Measurements from ENCODE around the gene CISTR.
"Not testable (repeated sequence)": the region's sequence is repeated elsewhere in the genome, so short reads cannot be mapped to it uniquely, and the experiment has no call there.

The CISTR gene

DNA sequence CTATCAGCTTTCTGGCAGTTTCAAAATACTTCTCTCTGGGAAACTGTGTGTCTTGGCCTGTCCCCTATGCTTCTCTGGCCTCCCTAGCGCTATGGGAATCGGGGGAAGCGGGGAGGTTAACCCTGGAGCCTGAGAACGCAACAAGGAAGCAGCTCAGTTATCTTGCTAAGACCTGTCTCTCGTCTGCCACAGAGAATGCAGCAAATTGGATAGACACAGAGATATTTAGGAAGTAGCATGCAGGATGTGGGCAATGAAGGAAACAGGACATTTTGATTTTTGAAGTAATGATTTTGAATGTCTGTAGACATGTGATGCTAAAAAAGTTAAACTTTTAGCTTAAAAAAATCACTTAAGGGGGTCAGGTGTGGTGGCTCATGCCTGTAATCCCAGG is 18.0 kb downstream of the CISTR start:
- H3K4me1 Mint-ChIP-seq (ENCODE audit: low read depth in 2 of 2), result peaks cover 2 to 7% of the 10 kb centered on the region in 2 donors
- no peak overlapping the region for H3K4me3 Mint-ChIP-seq
- no peak overlapping the region for H3K27ac Mint-ChIP-seq
- H3K9me3 Mint-ChIP-seq, result no peaks in the 10 kb centered on the region
- peaks cover 34 to 61% of the 10 kb centered on the region in 2 donors for H3K27me3 Mint-ChIP-seq
- ATAC-seq (replicated peaks) (no peak), DNase-seq (no peak)
- no peaks in the 10 kb centered on the region for H3K36me3 Mint-ChIP-seq (ENCODE audit: insufficient read depth)

GRCh38 chr12:53733051-53733806 is 18.6 kb downstream of the CISTR start:
- no peak for DNase-seq
- H3K27ac Mint-ChIP-seq, result no peak overlapping the region

DNA sequence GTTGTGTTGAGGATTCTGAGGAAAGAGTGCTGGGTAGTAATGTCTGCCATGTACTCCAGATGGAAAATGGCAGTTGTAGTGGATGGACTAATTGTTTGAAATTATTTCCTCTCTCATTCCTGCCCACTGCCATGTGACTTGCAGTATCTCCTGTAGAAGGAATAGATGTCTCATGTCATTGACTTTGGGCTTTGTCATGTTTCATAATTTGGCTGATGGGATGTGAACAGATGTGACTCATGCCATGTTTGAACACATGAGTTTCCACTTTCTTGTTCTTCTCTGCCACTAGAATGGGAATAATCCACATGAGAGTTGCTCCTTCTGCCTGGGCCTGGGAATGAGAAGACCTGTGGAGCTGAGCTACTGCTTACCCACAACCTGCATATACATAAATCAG is 22.1 kb downstream of the CISTR start:
- DNase-seq, result no peak
- Mint-ChIP-seq H3K9me3 (no peaks in the 10 kb centered on the region), H3K4me1 (ENCODE audit: low read depth in 2 of 2) (peaks cover 22 to 27% of the 10 kb centered on the region in 2 donors), H3K36me3 (ENCODE audit: insufficient read depth) (peaks cover 11% of the 10 kb centered on the region), H3K27ac (no peak overlapping the region), H3K27me3 (peaks cover under 1 to 19% of the 10 kb centered on the region in 2 donors), H3K4me3 (no peak overlapping the region)
- no peak for ATAC-seq (replicated peaks)

More at GRCh38 chr12:53733051-53733806, 18.6 kb downstream of the CISTR start:
- Mint-ChIP-seq H3K4me1 (ENCODE audit: low read depth in 2 of 2) (peaks cover 0 to 5% of the 10 kb centered on the region in 2 donors), H3K9me3 (no peaks in the 10 kb centered on the region), H3K27me3 (peaks cover 31 to 55% of the 10 kb centered on the region in 2 donors), H3K4me3 (no peak overlapping the region), H3K36me3 (ENCODE audit: insufficient read depth) (no peaks in the 10 kb centered on the region)
- ATAC-seq (replicated peaks), result no peak

GRCh38 chr12:53728206-53728605 is 23.6 kb downstream of the CISTR start:
- H3K36me3 Mint-ChIP-seq (ENCODE audit: insufficient read depth), result peaks cover 19% of the 10 kb centered on the region
- no peak for DNase-seq
- H3K4me3 Mint-ChIP-seq, result peak overlapping the region; percentile 91 to 93
- H3K27ac Mint-ChIP-seq, result peak overlapping the region; percentile 90
- no peaks in the 10 kb centered on the region for H3K9me3 Mint-ChIP-seq
- H3K4me1 Mint-ChIP-seq (ENCODE audit: low read depth in 2 of 2), result peaks cover 20 to 28% of the 10 kb centered on the region in 2 donors
- peaks cover 0 to 6% of the 10 kb centered on the region in 2 donors for H3K27me3 Mint-ChIP-seq
- no peak for ATAC-seq (replicated peaks)

GRCh38 chr12:53727310-53728041 is 24.3 kb downstream of the CISTR start, which contains the start of gene CALCOCO1:
TSS of gene CALCOCO1 (minus strand) at chr12:53727452. CDS start at chr12:53725242, 2,210 bp downstream.
- H3K27ac Mint-ChIP-seq, result peak within 1 kb of the TSS; percentile 90
- no peaks in the 10 kb centered on the region for H3K9me3 Mint-ChIP-seq
- H3K36me3 Mint-ChIP-seq (ENCODE audit: insufficient read depth), result peaks cover 27% of the 10 kb centered on the region

GRCh38 chr12:53726946-53727309 is 24.9 kb downstream of the CISTR start:
- Mint-ChIP-seq H3K4me3 (peak overlapping the region; percentile 91 to 93), H3K4me1 (ENCODE audit: low read depth in 2 of 2) (peaks cover 20 to 35% of the 10 kb centered on the region in 2 donors), H3K36me3 (ENCODE audit: insufficient read depth) (peaks cover 31% of the 10 kb centered on the region), H3K27ac (peak overlapping the region; percentile 90), H3K27me3 (no peaks in the 10 kb centered on the region), H3K9me3 (no peaks in the 10 kb centered on the region)
- no peak for ATAC-seq (replicated peaks)
- DNase-seq, result no peak

More at GRCh38 chr12:53727310-53728041, 24.3 kb downstream of the CISTR start, which contains the start of gene CALCOCO1:
- peaks cover 20 to 35% of the 10 kb centered on the region in 2 donors for H3K4me1 Mint-ChIP-seq (ENCODE audit: low read depth in 2 of 2)
- peak within 1 kb of the TSS; percentile 91 to 93 for H3K4me3 Mint-ChIP-seq
- no peaks in the 10 kb centered on the region for H3K27me3 Mint-ChIP-seq
- DNase-seq (peak; percentile 94 to 96 (median 95)), ATAC-seq (replicated peaks) (peak; percentile 94)

- DNase-seq, result no peak
- peak overlapping the region; percentile 90 for H3K27ac Mint-ChIP-seq
- peaks cover 33% of the 10 kb centered on the region for H3K36me3 Mint-ChIP-seq (ENCODE audit: insufficient read depth)
- H3K9me3 Mint-ChIP-seq, result no peaks in the 10 kb centered on the region
- no peaks in the 10 kb centered on the region for H3K27me3 Mint-ChIP-seq
- peaks cover 20 to 35% of the 10 kb centered on the region in 2 donors for H3K4me1 Mint-ChIP-seq (ENCODE audit: low read depth in 2 of 2)
- H3K4me3 Mint-ChIP-seq, result peak overlapping the region; percentile 91 to 93
- no peak for ATAC-seq (replicated peaks)
Observed at GRCh38 chr12:53726341-53726740, 25.4 kb downstream of the CISTR start.

GRCh38 chr12:53725824-53726223 is 26.0 kb downstream of the CISTR start:
- H3K4me1 Mint-ChIP-seq (ENCODE audit: low read depth in 2 of 2), result peaks cover 20 to 35% of the 10 kb centered on the region in 2 donors
- peak overlapping the region in 1 of 2 donors; percentile 90 for H3K27ac Mint-ChIP-seq
- H3K4me3 Mint-ChIP-seq, result peak overlapping the region; percentile 91 to 93
- no peaks in the 10 kb centered on the region for H3K9me3 Mint-ChIP-seq
- peaks cover 33% of the 10 kb centered on the region for H3K36me3 Mint-ChIP-seq (ENCODE audit: insufficient read depth)
- no peak for ATAC-seq (replicated peaks)
- no peak for DNase-seq
- no peaks in the 10 kb centered on the region for H3K27me3 Mint-ChIP-seq

GRCh38 chr12:53722450-53723041 is 29.2 kb downstream of the CISTR start:
- ATAC-seq (replicated peaks) (no peak), DNase-seq (no peak)
- no peaks in the 10 kb centered on the region for H3K27me3 Mint-ChIP-seq
- peak overlapping the region in 1 of 2 donors; percentile 49 for H3K27ac Mint-ChIP-seq
- H3K36me3 Mint-ChIP-seq (ENCODE audit: insufficient read depth), result peaks cover 56% of the 10 kb centered on the region
- no peaks in the 10 kb centered on the region for H3K9me3 Mint-ChIP-seq
- H3K4me1 Mint-ChIP-seq (ENCODE audit: low read depth in 2 of 2), result peaks cover 17 to 29% of the 10 kb centered on the region in 2 donors
- H3K4me3 Mint-ChIP-seq, result no peak overlapping the region

DNA sequence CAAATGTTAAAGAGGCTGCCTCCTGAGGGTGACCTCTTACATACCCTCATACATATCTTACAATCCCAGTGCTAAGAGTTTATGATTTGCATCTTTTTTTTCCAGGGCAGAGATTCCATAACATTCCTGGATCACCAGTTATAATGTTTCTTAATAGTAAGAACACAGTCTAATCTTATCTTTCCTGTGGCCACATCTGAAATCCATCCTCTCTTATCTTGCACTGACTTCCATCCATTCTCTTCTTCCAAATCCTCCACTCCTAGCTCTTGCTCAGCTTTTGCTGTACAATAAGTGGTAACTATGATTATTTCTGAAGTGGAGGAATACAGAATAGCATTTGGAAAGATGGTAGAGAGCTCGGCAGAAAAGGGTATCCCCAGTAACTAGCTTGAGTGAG is 30.8 kb downstream of the CISTR start:
- peaks cover 6 to 15% of the 10 kb centered on the region in 2 donors for H3K4me1 Mint-ChIP-seq (ENCODE audit: low read depth in 2 of 2)
- H3K27ac Mint-ChIP-seq, result peak overlapping the region in 1 of 2 donors; percentile 12
- H3K9me3 Mint-ChIP-seq, result no peaks in the 10 kb centered on the region
- H3K4me3 Mint-ChIP-seq, result no peak overlapping the region
- DNase-seq (no peak), ATAC-seq (replicated peaks) (no peak)
- peaks cover 53% of the 10 kb centered on the region for H3K36me3 Mint-ChIP-seq (ENCODE audit: insufficient read depth)
- no peaks in the 10 kb centered on the region for H3K27me3 Mint-ChIP-seq

DNA sequence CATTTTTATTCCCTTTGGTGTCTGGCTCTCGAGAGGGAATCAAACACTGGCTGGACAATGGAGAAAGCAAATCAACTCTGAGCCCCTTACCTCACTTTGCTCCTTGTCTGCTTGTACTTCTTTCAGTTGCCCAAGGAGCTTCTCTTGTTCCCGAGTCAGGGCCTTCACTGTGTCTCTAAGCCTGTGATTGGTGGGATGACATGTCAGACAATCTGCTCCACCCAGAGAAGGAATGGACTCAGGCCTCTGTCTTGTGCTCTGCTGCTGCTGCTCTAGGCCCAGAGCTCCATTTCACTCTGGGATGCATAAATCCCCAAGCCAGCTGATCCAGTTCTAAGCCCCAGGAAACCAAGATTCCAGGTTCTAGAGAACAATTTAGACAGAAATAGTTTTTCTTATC is 32.1 kb downstream of the CISTR start:
- DNase-seq (no peak), ATAC-seq (replicated peaks) (no peak)
- Mint-ChIP-seq H3K4me1 (ENCODE audit: low read depth in 2 of 2) (peaks cover 0 to 8% of the 10 kb centered on the region in 2 donors), H3K36me3 (ENCODE audit: insufficient read depth) (peaks cover 49% of the 10 kb centered on the region), H3K9me3 (no peaks in the 10 kb centered on the region), H3K4me3 (no peak overlapping the region), H3K27ac (peak overlapping the region in 1 of 2 donors; percentile 67), H3K27me3 (no peaks in the 10 kb centered on the region)

- H3K4me1 Mint-ChIP-seq (ENCODE audit: low read depth in 2 of 2); H3K4me3 Mint-ChIP-seq; DNase-seq; ATAC-seq (replicated peaks); H3K27me3 Mint-ChIP-seq; H3K27ac Mint-ChIP-seq; H3K9me3 Mint-ChIP-seq: not testable (repeated sequence)
- H3K36me3 Mint-ChIP-seq (ENCODE audit: insufficient read depth), result peaks cover 49% of the 10 kb centered on the region
Observed at GRCh38 chr12:53718567-53718966, 33.2 kb downstream of the CISTR start.

DNA sequence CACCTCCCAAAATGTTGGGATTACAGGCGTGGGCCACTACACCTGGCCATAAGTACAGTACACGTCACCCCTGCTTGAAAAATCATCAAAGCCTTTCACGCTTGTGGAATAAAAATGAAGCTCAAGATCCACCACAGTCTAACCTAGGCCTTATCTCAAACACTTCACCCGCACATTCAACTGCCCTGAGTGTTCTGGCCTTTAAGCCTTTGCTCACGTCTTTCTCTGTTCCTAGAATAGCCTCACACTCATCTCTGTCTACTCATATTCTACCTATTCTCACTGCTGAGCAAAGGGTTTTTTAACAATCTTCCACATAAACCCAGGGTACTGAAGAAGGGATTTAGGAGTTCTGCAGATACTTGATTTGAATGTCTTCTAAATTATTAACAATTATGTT is 34.5 kb downstream of the CISTR start:
- Mint-ChIP-seq H3K36me3 (ENCODE audit: insufficient read depth) (peaks cover 40% of the 10 kb centered on the region), H3K9me3 (no peaks in the 10 kb centered on the region), H3K4me3 (no peak overlapping the region), H3K4me1 (ENCODE audit: low read depth in 2 of 2) (no peaks in the 10 kb centered on the region), H3K27ac (no peak overlapping the region), H3K27me3 (no peaks in the 10 kb centered on the region)
- no peak for DNase-seq
- no peak for ATAC-seq (replicated peaks)
